ENCODE results near the gene GPAT3.
"Not testable (repeated sequence)": the region's sequence is repeated elsewhere in the genome, so short reads cannot be mapped to it uniquely, and the experiment has no call there.

The GPAT3 gene

GRCh38 chr4:83563998-83564397, 28.1 kb downstream of the GPAT3 start:
- H3K27me3 Mint-ChIP-seq (ENCODE audit: low read depth): peaks cover 3% of the 10 kb centered on the region
- no peaks in the 10 kb centered on the region for H3K4me1 Mint-ChIP-seq (ENCODE audit: low read depth)
- H3K27ac Mint-ChIP-seq: no peak overlapping the region
- H3K9me3 Mint-ChIP-seq: no peaks in the 10 kb centered on the region
- no peak overlapping the region for H3K4me3 Mint-ChIP-seq
- H3K36me3 Mint-ChIP-seq (ENCODE audit: low read depth): no peaks in the 10 kb centered on the region

- Mint-ChIP-seq H3K4me1 (ENCODE audit: low read depth) (no peaks in the 10 kb centered on the region), H3K27ac (no peak overlapping the region), H3K9me3 (no peaks in the 10 kb centered on the region), H3K27me3 (ENCODE audit: low read depth) (no peaks in the 10 kb centered on the region), H3K36me3 (ENCODE audit: low read depth) (no peaks in the 10 kb centered on the region), H3K4me3 (no peak overlapping the region)
Observed at GRCh38 chr4:83568062-83568461, 32.2 kb downstream of the GPAT3 start.

DNA sequence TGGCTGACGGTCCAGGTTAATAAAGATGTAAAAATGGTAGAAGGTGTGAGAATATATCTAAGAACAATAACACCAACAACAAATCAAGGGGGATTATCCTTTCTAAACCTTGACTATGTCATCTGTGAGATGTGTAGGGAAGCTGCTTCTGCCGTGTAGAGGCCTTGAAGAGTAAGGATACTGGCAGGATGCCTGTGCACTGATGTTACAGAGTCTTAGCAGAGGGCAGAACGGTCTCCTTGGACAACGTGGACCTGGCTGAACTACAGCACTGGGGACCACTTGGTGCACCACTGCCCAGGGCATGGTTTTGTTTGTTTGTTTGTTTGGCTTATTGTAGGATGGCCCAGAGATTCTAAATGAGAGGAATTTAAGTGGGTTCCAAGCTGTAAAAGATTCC, 33.5 kb downstream of the GPAT3 start:
- Mint-ChIP-seq H3K9me3 (no peaks in the 10 kb centered on the region), H3K4me1 (ENCODE audit: low read depth) (no peaks in the 10 kb centered on the region), H3K4me3 (no peak overlapping the region), H3K27ac (no peak overlapping the region), H3K36me3 (ENCODE audit: low read depth) (no peaks in the 10 kb centered on the region), H3K27me3 (ENCODE audit: low read depth) (no peaks in the 10 kb centered on the region)

DNA sequence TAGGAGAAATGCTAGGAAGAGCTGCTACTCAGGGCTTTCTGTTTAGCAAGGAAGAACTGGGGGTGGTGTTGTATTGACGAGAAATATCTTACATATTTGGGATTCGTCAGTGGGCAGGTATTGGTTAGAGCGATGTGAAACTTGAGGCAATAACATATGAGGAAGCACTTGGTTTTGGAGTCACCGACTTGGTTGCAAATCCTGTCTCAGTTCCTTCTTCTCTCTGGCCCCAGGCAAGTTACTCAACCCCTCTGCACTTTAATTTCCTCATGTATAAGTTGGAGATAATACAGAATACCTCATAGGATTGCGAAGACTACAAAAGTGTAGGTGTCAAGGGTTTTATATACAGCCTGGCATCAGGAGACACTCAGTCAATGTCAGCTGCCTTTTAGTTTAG, 34.1 kb downstream of the GPAT3 start:
- no peak overlapping the region for H3K27ac Mint-ChIP-seq
- H3K4me3 Mint-ChIP-seq: no peak overlapping the region

DNA sequence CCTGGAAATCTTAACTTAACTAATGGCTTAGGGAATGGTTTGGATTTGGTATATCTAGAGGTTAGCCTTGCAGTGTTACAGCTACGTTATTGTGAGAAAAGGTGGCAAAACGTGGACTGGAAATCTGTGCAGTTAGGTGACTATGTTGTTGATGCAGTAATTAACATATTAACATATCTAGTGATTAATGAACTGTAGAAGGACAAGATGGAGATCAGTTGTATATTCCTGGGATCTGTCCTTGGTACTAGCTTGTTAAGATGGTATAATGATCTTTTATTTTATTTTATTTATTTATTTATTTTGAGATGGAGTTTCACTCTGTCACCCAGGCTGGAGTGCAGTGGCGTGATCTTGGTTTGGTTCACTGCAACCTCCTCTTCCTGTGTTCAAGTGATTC, 36.9 kb downstream of the GPAT3 start:
- Mint-ChIP-seq H3K9me3 (no peaks in the 10 kb centered on the region), H3K27ac (no peak overlapping the region), H3K4me3 (no peak overlapping the region), H3K4me1 (ENCODE audit: low read depth) (no peaks in the 10 kb centered on the region), H3K36me3 (ENCODE audit: low read depth) (no peaks in the 10 kb centered on the region), H3K27me3 (ENCODE audit: low read depth) (no peaks in the 10 kb centered on the region)

More for the DNA sequence above, 34.1 kb downstream of the GPAT3 start:
- H3K9me3 Mint-ChIP-seq: no peaks in the 10 kb centered on the region
- no peaks in the 10 kb centered on the region for H3K4me1 Mint-ChIP-seq (ENCODE audit: low read depth)
- H3K27me3 Mint-ChIP-seq (ENCODE audit: low read depth): no peaks in the 10 kb centered on the region
- no peaks in the 10 kb centered on the region for H3K36me3 Mint-ChIP-seq (ENCODE audit: low read depth)

- no peaks in the 10 kb centered on the region for H3K9me3 Mint-ChIP-seq
- H3K4me3 Mint-ChIP-seq: no peak overlapping the region
- no peaks in the 10 kb centered on the region for H3K36me3 Mint-ChIP-seq (ENCODE audit: low read depth)
- H3K27ac Mint-ChIP-seq: no peak overlapping the region
- no peaks in the 10 kb centered on the region for H3K4me1 Mint-ChIP-seq (ENCODE audit: low read depth)
- peaks cover 1% of the 10 kb centered on the region for H3K27me3 Mint-ChIP-seq (ENCODE audit: low read depth)
Observed at GRCh38 chr4:83574247-83574646, 38.3 kb downstream of the GPAT3 start.

DNA sequence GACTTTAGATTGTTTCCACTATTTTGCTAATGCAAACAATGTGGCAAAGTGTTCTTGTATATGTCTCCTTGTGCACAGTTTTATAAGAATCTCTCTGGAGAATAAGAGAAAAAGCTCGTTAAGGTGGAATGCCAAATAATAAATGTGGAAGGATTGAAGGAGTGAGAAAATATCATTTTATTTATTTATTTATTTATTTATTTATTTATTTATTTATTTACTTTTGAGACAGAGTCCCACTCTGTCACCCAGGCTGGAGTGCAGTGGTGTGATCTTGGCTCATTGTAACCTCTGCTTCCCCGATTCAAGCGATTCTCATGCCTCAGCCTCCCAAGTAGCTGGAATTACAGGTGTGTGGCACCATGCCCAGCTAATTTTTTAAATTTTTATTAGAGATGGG, 40.3 kb downstream of the GPAT3 start:
- not testable (repeated sequence) for H3K4me1 Mint-ChIP-seq (ENCODE audit: low read depth); H3K4me3 Mint-ChIP-seq; H3K27me3 Mint-ChIP-seq (ENCODE audit: low read depth); H3K36me3 Mint-ChIP-seq (ENCODE audit: low read depth); H3K9me3 Mint-ChIP-seq; H3K27ac Mint-ChIP-seq

- Mint-ChIP-seq H3K4me3 (no peak overlapping the region), H3K4me1 (ENCODE audit: low read depth) (no peaks in the 10 kb centered on the region), H3K36me3 (ENCODE audit: low read depth) (no peaks in the 10 kb centered on the region), H3K9me3 (no peaks in the 10 kb centered on the region), H3K27ac (no peak overlapping the region), H3K27me3 (ENCODE audit: low read depth) (peaks cover 9% of the 10 kb centered on the region)
Observed at GRCh38 chr4:83581411-83582288, 45.7 kb downstream of the GPAT3 start.

GRCh38 chr4:83582289-83582785, 46.4 kb downstream of the GPAT3 start:
- H3K4me3 Mint-ChIP-seq: no peak overlapping the region
- no peaks in the 10 kb centered on the region for H3K9me3 Mint-ChIP-seq
- H3K27ac Mint-ChIP-seq: no peak overlapping the region
- peaks cover 9% of the 10 kb centered on the region for H3K27me3 Mint-ChIP-seq (ENCODE audit: low read depth)
- no peaks in the 10 kb centered on the region for H3K36me3 Mint-ChIP-seq (ENCODE audit: low read depth)
- no peaks in the 10 kb centered on the region for H3K4me1 Mint-ChIP-seq (ENCODE audit: low read depth)

DNA sequence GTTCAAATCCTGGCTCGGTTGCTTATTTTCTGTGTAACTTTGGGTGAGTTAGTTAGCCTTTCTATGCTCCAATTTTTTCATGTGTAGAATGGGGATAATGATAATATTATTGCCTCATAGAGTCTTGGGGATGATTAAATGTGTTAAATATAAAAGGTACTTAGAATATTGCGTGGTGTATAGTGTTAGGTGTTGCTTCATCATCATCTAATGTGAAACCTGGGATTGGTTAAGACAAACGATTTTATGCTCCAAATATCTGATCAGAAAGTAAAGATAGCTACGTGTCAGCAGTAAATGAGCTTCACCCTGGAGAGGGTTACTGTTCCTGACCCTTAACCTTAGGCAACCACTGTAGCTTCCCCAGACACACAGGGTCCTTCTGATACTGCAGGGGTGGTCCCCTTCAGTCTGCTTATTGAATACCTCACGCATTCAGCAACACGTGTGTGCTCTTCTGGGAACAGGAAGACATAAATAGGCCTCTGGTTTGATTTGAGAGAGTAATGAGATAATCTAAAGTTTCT, 50.1 kb downstream of the GPAT3 start:
- no peak overlapping the region for H3K27ac Mint-ChIP-seq

GRCh38 chr4:83589279-83589678, 53.4 kb downstream of the GPAT3 start:
- H3K9me3 Mint-ChIP-seq: no peaks in the 10 kb centered on the region
- no peak overlapping the region for H3K4me3 Mint-ChIP-seq
- H3K27ac Mint-ChIP-seq: no peak overlapping the region
- H3K36me3 Mint-ChIP-seq (ENCODE audit: low read depth): no peaks in the 10 kb centered on the region
- H3K4me1 Mint-ChIP-seq (ENCODE audit: low read depth): no peaks in the 10 kb centered on the region
- H3K27me3 Mint-ChIP-seq (ENCODE audit: low read depth): no peaks in the 10 kb centered on the region

More for the DNA sequence above, 50.1 kb downstream of the GPAT3 start:
- H3K27me3 Mint-ChIP-seq (ENCODE audit: low read depth): no peaks in the 10 kb centered on the region
- H3K4me3 Mint-ChIP-seq: no peak overlapping the region
- no peaks in the 10 kb centered on the region for H3K36me3 Mint-ChIP-seq (ENCODE audit: low read depth)
- no peaks in the 10 kb centered on the region for H3K9me3 Mint-ChIP-seq
- H3K4me1 Mint-ChIP-seq (ENCODE audit: low read depth): no peaks in the 10 kb centered on the region

DNA sequence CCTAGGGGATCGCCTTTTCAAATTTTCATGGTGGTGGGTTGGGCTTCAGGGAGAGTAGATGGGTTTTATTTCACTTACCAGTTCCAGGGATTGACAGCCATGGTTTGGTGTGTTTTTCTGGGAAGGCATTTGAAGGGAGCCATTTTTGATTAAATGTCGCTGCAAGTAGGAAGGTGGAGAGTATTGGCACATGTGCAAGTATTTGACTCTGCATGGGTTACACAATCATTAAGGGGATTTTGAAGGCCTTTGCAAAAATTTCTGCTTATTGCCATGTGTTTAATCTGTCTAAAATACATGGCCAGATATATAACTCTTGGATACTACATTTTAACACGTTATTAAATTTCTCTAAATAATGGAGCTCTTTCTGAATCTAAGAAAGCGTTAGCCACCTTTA, 55.1 kb downstream of the GPAT3 start:
- Mint-ChIP-seq H3K9me3 (no peaks in the 10 kb centered on the region), H3K4me3 (no peak overlapping the region), H3K27me3 (ENCODE audit: low read depth) (no peaks in the 10 kb centered on the region), H3K36me3 (ENCODE audit: low read depth) (no peaks in the 10 kb centered on the region), H3K27ac (no peak overlapping the region), H3K4me1 (ENCODE audit: low read depth) (no peaks in the 10 kb centered on the region)

DNA sequence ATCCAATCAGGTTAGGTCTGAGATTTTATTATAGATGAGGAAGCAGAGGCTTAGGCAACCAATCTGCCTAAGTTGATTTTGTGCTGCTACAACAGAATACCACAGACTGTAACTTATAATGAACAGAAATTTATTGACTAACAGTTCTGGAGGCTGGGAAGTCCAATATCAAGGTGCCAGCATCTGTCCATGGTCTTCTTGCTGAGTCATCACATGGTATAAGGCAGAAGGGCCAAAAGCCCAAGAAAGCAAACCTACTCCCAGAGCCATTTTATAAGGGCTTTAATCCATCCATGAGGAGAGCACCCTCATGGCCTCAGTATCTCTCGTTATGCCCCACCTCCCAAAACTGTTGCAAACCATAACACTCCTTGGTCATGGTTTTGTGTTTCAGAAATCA, 55.8 kb downstream of the GPAT3 start:
- Mint-ChIP-seq H3K36me3 (ENCODE audit: low read depth) (no peaks in the 10 kb centered on the region), H3K4me1 (ENCODE audit: low read depth) (no peaks in the 10 kb centered on the region)

DNA sequence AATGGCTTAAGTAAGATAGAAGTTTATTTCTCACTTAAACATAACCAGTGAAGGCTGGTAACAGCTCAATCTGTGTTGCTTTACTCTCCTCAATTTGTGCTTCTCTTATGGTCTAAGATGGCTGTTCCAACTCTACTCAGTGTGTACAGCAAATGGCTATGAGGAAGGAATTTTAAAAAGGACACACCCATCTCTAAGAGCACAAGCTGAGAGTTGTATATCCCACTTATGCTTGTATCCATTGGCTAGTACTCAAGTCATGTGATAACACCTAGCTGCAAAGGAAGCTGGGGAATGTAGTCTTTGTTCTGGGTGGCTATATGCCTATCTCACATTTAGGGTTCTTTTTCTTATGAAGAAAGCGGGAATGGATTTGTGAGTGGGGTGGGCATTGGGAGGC, 63.3 kb downstream of the GPAT3 start:
- H3K9me3 Mint-ChIP-seq: no peaks in the 10 kb centered on the region
- H3K36me3 Mint-ChIP-seq (ENCODE audit: low read depth): no peaks in the 10 kb centered on the region
- H3K4me3 Mint-ChIP-seq: no peak overlapping the region
- H3K27ac Mint-ChIP-seq: no peak overlapping the region
- H3K27me3 Mint-ChIP-seq (ENCODE audit: low read depth): no peaks in the 10 kb centered on the region
- no peaks in the 10 kb centered on the region for H3K4me1 Mint-ChIP-seq (ENCODE audit: low read depth)

More for the DNA sequence above, 55.8 kb downstream of the GPAT3 start:
- Mint-ChIP-seq H3K9me3 (no peaks in the 10 kb centered on the region), H3K27me3 (ENCODE audit: low read depth) (no peaks in the 10 kb centered on the region), H3K27ac (no peak overlapping the region), H3K4me3 (no peak overlapping the region)

- no peaks in the 10 kb centered on the region for H3K27me3 Mint-ChIP-seq (ENCODE audit: low read depth)
- no peak overlapping the region for H3K4me3 Mint-ChIP-seq
- H3K9me3 Mint-ChIP-seq: no peaks in the 10 kb centered on the region
- no peak overlapping the region for H3K27ac Mint-ChIP-seq
- no peaks in the 10 kb centered on the region for H3K36me3 Mint-ChIP-seq (ENCODE audit: low read depth)
- no peaks in the 10 kb centered on the region for H3K4me1 Mint-ChIP-seq (ENCODE audit: low read depth)
Observed at GRCh38 chr4:83603129-83603528, 67.2 kb downstream of the GPAT3 start.
